ELR (cell line): ENCODE data around the gene PRPS2.

ENCODE experiments used
- DNase-seq: peaks from one replicate; pipeline ENCODE4 v3.0.0-alpha.2; 2015; ENCODE audit warnings: low read depth

PRPS2 gene

GRCh38 chrX:12791257-12792228 lies at the start of gene PRPS2:
Gene PRPS2 (plus strand): TSS chrX:12791412. CDS start chrX:12791498, 86 bp downstream.
- DNase-seq: peak; percentile 64

- no peak for DNase-seq
These were observed 49.8 kb upstream of the PRPS2 start for GRCh38 chrX:12741416-12741815.

GRCh38 chrX:12747433-12747832 lies 43.8 kb upstream of the PRPS2 start:
- no peak for DNase-seq

- no peak for DNase-seq
These were observed 39.3 kb upstream of the PRPS2 start for GRCh38 chrX:12751887-12752286.

- no peak for DNase-seq
These were observed 37.8 kb upstream of the PRPS2 start for GRCh38 chrX:12753366-12753765.

GRCh38 chrX:12758291-12758690 lies 32.9 kb upstream of the PRPS2 start:
- peak; percentile 22 for DNase-seq

GRCh38 chrX:12767856-12768255 lies 23.4 kb upstream of the PRPS2 start:
- no peak for DNase-seq

- no peak for DNase-seq
These were observed 22.7 kb upstream of the PRPS2 start for GRCh38 chrX:12768491-12768890.

- peak; percentile 45 for DNase-seq
These were observed 20.8 kb upstream of the PRPS2 start for GRCh38 chrX:12770440-12770839.

- DNase-seq: peak; percentile 25
These were observed 19.7 kb upstream of the PRPS2 start for GRCh38 chrX:12771445-12772069.

- DNase-seq: peak; percentile 5
These were observed 13.5 kb upstream of the PRPS2 start for GRCh38 chrX:12777670-12778069.

- no peak for DNase-seq
These were observed 11.7 kb upstream of the PRPS2 start for GRCh38 chrX:12779534-12779933.

- no peak for DNase-seq
These were observed 2.6 kb upstream of the PRPS2 start for GRCh38 chrX:12788645-12789044.

GRCh38 chrX:12789976-12790375 lies 1.2 kb upstream of the PRPS2 start:
- no peak for DNase-seq

GRCh38 chrX:12790885-12791256 lies 341 bp upstream of the PRPS2 start:
- DNase-seq: no peak

GRCh38 chrX:12792711-12793110 lies 1.5 kb downstream of the PRPS2 start:
- no peak for DNase-seq

GRCh38 chrX:12794654-12795053 lies 3.4 kb downstream of the PRPS2 start:
- no peak for DNase-seq

GRCh38 chrX:12798601-12799000 lies 7.4 kb downstream of the PRPS2 start:
- DNase-seq: peak; percentile 37

GRCh38 chrX:12799118-12799517 lies 7.9 kb downstream of the PRPS2 start:
- no peak for DNase-seq

GRCh38 chrX:12802741-12803140 lies 11.5 kb downstream of the PRPS2 start:
- DNase-seq: no peak

GRCh38 chrX:12804655-12805054 lies 13.4 kb downstream of the PRPS2 start:
- DNase-seq: no peak

GRCh38 chrX:12805333-12805732 lies 14.1 kb downstream of the PRPS2 start:
- no peak for DNase-seq

- no peak for DNase-seq
These were observed 20.4 kb downstream of the PRPS2 start for GRCh38 chrX:12811658-12812057.
